A375 (cell line): ENCODE data around the gene RSL24D1. TPM values are rescaled to one million over a fixed set of nuclear protein-coding genes. Genes with fewer than 3 reads are reported as not detected.

Experiments
- total RNA-seq: library from RNA; depleted of rRNA; stranded (reverse); fragments of >200 nt; shearing (Covaris generic); gene quantifications from 2 replicates; pipeline ENCODE4 v1.2.3, GENCODE V29; 2014; rRNA removed

The RSL24D1 gene
- 149 and 166 TPM in 2 replicates for total RNA-seq

GRCh38 chr15:55196458-55197361 is at the start of gene RSL24D1:
TSS of gene RSL24D1 (minus strand) at chr15:55196941. CDS start at chr15:55196890, 51 bp downstream.

Other genes starting within 250 kb of the RSL24D1 start
- 1.3 and 4.4 TPM in 2 replicates for gene RAB27A, start 92.9 kb upstream of the RSL24D1 start, total RNA-seq
- 20.8 and 25.0 TPM in 2 replicates for gene PIGBOS1, start 122.2 kb upstream of the RSL24D1 start, total RNA-seq
- gene PIGB, start 122.3 kb upstream of the RSL24D1 start, total RNA-seq, result 11.6 and 13.2 TPM in 2 replicates
- gene CCPG1, start 211.4 kb upstream of the RSL24D1 start, total RNA-seq, result 38.2 and 50.6 TPM in 2 replicates
- gene PIERCE2, start 211.6 kb upstream of the RSL24D1 start, total RNA-seq, result 1.1 TPM in 2 replicates